HTERT RPE-1 (cell line): ENCODE data around the gene CDCP1.

Experiments
- in situ Hi-C: fragments of 300-500 bp; cut with MboI; formaldehyde crosslinking; loops from 4 replicates; pipeline ENCODE4 v1.14.3; 2020; ENCODE audit warnings: low sequenced_read_pairs

The CDCP1 gene

DNA sequence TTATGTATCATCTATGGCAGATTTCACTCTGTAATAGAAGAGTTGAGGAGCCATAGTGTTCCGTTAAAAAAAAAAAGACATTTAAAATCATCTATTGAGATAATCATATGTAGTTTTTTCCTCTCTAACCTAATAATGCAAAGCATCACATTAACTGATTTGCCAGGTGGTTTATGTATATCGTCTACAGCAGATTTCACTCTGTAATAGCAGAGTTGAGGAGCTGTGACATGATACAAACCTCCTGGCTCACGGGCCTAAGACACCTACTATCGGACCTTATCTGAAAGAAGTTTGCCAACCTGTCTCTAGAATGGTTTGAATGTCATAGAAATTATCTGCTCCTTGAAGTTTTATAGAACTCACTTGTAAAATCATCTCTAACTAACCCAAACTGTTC, 29.8 kb downstream of the CDCP1 start:
- in situ Hi-C loops: no loop called here

DNA sequence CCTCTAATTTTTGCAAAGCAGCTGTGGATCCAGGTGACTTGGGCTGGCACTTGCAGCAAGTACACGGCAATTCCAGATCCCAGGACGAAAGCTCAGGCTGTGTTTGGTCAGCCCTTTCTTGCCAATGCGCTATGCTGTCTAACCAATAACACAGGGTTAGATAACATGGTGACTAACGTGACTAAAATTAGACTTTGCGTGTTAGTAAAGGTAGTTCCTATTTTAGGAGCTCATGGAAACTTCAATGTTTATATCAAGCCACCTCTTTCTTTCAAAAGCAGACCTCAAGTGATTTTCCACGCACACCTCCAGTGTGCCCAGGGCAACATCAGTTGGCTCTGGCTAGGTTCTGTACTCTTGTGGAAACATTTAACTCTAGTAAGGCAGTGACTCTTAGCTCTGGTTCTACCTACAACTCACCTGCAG, 32.5 kb downstream of the CDCP1 start:
- in situ Hi-C loops: no loop called here

DNA sequence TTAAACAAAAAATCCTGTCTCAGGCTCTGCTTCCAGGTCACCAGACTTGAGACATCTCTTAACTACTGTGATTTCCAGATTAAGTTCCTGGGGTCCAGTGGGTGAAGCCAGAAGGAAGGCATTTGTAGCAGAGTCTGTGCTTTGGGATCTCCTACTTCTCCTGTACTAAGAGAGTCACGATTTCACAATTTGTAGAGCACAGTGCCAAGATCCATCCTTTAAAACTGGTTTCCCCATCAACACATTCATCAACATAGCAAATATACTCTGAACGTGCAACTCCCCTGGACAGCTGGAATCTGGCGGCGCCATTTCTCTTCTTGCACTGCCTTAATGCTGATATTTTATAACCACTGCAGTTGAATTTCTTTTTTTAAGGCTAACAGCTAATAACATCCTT, 33.2 kb downstream of the CDCP1 start:
- in situ Hi-C loops: no loop called here

DNA sequence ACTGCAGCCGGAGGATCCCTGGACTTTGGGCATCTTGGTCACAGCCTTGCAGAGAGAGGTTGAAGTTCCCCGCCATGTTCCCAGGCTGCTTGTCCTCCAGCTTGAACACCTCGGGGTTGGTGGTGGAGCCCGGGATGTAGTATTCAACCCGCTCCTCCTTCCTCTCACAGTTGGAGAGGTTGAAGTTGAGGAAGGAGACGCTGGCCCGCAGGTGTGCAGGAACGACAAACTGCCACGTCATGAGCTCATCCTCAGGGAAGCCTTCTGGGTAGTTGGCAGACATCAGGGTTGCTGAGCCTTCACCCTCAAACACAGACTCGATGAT, 35.7 kb downstream of the CDCP1 start:
- in situ Hi-C loops: no loop called here

DNA sequence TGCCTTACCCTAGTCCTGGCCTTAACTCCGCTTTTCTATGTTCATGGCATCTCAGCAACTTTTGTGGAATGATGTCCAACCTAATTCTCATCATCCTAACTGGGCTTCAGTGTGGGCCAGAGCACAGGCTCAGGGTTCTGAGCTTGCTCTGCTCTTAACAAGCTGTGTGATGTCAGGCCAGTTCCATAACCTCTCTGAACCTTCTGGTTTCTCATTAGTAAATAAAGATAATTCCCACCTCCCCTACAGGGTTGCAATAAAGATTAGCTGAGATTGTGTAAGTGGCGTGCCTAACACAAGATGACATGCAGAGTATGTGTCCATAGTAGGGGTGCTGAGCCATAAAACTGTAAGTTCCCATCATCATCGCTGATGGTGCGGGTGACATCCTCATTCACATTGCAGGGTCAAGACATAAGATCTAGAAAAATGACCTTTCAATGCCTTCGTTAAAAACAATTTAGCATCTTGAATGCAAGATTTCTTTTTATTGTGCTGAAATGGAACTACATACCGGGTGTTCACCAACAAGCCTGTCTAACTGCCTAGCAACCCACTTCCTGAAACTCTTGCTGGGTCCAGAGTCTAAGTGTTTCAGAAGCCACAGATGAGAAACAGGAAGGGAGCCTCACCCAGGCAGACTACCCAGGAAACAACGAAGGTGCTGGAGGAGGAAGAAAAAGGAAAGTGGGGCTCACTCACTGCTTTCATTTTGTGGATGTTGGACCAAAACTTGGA, 36.2 kb downstream of the CDCP1 start:
- in situ Hi-C loops: no loop called here

DNA sequence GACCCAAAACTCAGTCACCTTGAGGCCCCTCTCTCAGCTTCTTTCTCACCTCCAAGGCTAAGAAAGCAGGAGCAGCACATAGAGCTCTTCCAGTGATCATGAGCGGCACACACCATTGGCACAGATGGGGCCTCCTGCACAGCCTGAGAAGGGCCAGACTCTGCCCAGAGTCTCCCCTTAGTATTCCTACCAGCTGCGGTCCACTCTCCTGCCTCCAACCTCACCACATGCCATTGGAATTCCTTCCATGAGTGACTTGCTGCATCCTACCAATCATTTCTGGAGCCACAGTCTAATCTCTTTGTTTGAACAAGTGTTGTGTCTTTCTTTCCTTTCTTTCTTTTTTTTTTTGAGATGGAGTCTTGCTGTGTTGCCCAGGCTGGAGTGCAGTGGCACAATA, 39.3 kb downstream of the CDCP1 start:
- in situ Hi-C loops: no loop called here

DNA sequence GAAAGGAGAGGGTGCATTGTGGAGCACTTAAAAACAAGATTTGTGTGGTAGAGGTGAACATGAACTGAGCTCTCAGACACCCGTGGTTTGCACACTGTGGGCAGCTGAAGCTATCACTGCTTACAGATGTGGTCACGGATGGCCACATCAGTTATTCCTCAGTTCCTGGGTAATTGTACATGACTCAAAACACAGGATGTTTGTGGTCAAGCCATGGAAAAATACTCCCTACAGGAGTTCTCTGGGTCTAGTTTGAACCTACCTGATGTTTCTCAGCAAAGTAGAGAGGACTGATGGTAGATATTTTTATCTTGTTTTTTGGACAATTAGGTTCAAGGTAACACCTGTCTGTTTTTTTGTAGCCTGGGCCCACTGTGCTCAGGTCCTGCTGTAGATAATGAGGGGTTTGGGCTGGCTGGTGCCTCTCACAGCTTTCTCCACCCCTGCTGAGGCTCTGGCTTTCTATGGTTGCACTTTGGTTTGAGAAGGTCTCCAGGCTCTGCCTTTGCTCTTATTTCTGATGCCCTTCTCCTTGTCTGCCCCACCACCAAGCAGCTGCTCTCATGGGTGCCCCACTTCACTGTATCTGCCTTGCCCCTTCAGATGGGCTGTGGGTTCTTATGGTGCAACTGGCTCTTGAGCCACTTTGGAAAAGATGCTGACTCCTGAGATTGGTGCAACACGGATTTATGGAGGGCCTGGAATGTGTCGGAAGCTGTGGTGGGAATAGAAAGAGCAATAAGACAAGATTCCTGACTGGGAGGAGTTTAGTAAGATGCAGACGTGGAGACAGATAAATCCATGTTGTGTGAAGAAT, 40.1 kb downstream of the CDCP1 start:
- in situ Hi-C loops: no loop called here

DNA sequence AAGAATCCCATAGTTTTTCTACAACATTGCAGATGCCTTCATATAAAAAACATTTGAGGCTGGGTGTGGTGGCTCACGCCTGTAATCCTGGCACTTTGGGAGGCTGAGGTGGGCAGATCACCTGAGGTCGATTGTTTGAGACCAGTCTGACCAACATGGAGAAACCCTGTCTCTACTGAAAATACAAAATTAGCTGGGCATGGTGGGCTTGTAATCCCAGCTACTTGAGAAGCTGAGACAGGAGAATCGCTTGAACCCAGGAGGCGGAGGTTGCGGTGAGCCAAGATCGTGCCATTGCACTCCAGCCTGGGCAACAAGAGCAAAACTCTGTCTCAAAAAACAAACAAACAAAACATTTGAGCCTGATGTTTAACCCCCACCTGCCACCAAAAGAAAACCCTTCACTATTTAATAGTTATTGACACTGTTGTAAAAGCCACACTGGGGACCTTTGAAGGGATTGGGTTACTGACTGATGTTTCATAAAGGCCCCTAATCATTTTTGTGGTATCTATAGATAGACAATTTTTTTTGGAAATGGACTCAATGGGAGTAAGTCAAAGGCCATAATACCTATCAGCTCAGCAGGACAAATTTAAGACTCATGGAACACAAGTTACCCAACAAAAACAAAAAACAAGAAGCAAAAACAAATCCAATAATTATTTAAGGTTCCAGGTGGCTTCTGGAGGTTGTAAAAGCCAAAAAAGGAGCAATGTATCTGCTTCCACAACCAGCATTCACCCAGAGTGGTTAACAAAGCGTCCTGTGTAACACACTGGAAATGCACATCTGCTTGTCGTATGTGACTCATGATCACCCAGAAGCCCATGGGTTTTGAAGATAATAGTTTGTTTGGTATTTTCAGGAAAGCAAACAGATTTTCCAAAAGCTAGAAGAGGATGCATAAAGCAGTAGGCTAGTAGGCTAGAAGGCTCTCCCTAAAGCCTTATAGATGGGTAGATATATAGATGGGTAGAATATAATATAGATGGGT, 41.2 kb downstream of the CDCP1 start:
- in situ Hi-C loops: no loop called here

DNA sequence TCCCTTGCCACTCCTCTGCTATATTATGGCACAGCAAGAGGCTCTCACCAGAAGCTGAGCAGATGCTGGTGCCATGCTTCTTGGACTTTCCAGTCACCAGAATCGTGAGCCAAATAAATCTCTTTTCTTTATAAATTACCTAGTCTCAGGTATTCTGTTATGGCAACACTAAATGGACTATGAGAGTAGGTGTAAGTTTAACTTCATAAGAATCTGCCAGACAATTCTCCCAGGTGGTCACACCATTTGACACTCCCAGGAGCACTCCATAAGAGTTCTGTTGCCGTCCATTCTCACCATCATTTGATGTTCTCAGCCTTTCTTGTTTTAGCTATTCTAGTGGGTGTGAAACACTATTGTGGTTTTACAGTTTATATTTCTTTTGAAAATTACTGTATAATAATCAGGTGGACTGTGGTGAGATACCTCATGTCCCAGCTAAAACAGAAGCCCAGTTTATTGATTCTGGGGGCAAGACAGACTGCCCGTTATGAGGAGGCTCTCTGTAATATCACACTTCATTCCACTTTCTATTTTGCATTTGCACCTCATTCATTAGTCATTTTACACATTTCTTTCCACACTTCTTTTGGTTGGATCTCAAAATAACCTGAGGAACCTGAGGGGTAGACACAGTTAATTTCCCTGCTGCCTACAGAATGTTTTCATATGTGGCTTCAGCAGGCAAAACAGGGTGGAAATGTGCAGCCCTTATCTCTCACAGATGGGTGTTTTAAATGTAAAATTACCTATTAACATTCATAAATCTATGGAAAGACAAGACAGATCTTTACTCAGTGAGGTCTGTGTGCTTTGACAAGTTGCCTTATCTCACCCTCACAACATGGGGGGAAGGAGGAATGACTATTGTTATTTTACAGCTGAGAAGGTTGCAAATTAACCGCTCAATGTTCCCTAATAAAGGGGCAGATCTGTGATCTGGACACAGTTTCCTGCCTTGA, 42.1 kb downstream of the CDCP1 start:
- in situ Hi-C loops: no loop called here

DNA sequence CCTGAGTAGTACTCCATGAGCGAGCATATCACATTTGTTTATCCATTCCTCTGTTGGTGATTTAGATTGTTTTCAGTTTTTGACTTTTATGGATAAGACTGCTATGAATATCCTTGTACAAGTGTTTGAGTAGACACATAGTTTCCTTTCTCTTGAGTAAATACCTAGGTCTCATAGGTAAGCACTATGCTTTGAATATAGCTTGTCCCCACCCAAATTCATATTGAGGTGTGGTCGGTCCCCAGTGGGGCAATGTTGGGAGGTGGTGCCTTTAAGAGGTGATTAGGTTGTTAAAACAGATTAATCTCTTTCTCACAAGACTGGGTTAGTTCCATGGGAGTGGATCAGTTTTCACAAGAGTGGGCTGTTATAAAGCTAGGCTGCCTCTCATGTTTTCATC, 42.8 kb downstream of the CDCP1 start:
- in situ Hi-C loops: no loop called here

DNA sequence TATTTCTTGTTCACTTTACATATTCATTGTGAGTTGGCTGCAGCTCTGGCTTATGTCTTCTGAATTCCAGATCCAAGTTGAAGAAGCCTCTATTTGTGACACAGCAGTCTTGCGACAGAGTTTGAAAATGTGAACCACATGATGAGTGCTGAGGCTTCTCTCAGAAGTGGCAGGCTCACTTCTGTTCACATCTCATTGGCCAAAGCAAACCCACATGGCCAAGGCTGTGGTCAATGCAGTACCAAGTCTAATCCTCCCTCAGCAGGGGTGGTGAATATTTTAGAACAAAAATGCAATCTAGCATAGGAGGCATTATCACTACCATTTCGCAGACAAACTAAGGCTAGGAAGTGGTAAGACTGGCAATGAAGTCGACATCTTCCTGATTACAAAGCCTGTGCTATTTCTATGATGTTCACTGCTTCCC, 45.2 kb downstream of the CDCP1 start:
- in situ Hi-C loops: no loop called here

DNA sequence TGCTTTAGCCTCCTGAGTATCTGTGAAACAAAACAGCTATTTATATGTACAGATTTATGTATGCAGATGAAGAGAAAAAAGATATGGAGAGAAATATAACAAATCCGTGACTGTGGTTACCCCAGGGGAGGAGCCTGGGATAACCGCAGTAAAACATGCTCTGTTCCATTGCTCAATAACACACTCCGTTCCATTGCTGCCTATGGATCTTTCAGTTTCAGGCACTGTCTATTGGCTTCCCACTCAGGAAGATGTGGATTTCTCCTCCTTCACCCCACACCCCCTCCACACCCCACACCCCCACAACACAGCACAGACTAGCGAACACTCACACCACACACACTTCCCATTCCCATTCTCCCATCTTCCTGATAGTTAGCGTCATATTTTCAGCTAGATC, 47.9 kb downstream of the CDCP1 start:
- in situ Hi-C loops: no loop called here

DNA sequence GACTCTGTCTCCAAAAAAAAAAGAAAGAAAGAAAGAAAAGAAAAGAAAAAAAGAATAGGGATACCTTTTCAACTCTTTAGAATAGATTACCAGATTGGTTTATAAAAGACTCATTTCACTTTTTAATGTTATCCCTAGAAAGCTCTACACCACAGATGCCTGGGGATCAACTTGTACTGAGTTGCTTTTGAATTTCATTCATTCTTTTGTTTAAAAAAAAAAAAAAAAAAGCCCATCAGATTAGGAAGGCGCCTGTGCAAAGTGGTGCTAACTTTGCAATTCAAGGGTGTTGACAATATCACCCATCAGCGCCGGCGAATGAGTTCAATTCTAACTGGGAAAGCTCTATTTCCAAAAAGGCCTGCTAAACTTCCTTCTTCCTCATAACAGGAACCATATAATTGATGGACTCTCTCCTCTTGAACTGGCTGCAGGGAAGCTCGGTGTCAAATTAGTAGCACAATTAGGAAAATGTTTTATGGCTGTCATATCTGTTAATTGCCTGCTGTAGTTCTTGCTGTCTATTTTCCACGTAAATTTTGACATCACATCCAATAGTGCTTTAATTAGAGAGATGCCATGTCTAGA, 48.8 kb downstream of the CDCP1 start:
- in situ Hi-C loops: no loop called here

DNA sequence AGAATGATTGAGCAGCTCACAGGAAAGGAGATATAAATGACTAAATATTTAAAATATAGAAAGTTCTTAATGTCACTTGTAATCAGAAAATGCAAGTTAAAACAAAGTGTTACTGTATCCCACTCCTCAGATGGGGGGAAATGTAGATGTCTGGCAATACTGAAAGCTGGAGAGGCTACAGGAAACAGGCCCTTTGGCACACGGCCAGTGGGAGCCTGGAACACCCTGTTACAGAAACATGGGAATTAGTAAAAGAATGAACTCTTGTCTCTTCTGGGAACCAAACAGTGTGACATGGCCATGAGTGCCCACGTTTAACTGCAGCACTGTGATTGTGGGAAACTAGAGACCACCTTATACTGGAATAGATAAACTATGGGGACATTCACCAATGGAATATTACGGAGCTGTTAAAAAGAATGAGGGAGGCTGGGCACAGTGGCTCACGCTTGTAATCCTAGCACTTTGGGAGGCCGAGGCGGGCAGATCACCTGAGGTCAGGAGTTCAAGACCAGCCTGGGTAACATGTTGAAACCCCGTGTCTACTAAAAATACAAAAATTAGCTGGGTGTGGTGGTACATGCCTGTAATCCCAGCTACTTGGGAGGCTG, 50.2 kb downstream of the CDCP1 start:
- in situ Hi-C loops: no loop called here

DNA sequence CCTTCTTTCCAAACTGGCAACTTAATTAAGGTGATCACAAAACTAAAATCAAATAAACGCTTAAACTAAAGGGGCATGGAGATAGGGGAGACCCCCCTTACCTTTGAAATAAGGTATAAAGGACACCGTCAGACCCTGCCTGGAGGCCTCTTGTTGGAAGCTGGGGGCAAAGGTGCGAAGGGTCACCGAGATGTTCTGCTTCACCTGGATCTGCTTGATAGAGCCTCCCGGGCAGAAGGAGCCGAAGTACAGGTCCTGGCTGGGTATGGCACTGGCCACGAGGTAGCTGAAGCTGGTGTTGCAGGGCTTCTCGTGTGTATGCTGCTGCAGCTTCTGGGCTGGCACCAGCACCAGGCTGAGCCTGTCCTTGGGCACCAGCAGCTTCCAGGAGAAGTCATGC, 53.0 kb downstream of the CDCP1 start:
- in situ Hi-C loops: no loop called here

DNA sequence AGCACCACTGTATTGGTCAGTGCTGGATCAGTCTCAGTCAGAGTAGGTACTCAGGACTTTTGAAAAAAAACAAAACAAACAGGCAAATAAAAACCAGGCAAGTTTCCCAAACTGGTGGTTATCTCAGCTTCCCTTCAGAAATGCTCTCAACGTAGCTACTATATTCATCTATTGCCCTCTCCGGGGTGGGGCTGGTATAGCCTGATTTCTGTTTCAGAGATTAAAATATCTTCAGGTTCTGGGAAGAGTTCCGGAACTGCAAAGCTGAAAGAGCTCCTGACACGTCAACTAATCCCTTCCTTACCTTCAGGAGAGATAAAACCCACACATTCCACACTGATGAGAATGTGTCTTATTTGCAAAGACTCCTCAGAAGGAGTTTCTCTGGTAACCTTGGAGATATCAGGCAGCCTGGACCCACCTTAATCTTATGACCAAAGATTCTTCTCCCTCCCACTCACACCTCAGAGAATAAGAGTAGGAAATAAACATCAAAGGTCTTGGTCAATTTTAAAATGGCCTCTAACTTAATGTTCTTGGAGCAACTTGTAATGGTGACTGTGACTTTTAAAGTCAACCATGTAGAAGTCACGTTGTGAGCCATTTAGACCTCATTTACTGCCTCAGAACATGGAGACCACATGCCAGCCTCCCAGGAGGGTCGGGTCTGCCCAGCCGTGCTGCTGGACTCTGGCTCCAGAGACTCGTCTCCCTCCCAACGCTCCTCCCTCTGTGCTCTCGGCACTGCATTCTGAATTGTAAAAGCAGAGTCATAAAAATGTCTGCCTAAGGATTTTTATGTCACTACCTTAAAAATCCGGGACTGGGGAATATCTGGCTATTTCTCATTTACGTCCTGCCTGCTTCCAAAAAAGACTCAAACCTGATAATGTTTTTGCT, 53.8 kb downstream of the CDCP1 start:
- in situ Hi-C loops: no loop called here

DNA sequence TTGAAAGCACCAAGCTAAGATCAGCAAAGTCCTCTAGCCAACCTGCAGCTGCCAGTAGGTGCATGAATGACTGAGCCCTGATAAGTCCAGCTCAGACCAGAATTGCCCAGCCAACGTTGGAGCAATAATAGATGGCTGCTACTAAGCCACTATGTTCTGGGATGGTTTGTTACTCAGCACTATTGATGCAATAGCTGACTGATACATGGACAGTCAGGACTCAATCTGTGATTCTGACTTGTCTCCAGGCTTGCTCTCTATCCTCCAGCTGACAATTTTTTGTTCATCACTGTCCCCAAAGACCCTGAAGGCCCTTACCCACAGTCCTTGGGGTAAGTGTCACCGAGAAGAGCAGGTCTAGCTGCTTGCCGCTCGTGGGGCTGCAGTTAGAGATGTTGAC, 55.3 kb downstream of the CDCP1 start:
- in situ Hi-C loops: no loop called here
